ENCODE data around the gene SH3TC1.
A peak's percentile ranks its signal among the peaks of the same experiment; 100 is the strongest.

The SH3TC1 gene

GRCh38 chr4:8217871-8218270 is 18.8 kb downstream of the SH3TC1 start:
- DNase-seq, result no peak

GRCh38 chr4:8218371-8219031 is 19.4 kb downstream of the SH3TC1 start:
- no peak for DNase-seq

DNA sequence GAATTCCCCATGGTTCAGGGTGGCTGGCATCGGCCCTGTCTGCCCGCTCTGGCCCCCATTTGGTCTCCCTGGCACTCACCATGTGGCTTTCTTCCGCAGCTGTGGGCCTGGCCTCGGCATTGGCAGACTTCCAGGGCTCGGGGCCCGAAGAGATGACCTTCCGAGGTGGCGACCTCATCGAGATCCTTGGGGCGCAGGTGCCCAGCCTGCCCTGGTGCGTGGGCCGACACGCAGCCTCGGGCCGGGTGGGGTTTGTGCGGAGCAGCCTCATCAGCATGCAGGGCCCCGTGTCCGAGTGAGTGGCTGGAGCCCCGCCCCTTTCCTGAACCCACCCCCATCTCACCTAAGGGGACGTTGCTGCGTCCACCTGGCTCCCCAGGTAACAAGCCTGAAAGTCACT is 20.1 kb downstream of the SH3TC1 start:
- no peak for DNase-seq

DNA sequence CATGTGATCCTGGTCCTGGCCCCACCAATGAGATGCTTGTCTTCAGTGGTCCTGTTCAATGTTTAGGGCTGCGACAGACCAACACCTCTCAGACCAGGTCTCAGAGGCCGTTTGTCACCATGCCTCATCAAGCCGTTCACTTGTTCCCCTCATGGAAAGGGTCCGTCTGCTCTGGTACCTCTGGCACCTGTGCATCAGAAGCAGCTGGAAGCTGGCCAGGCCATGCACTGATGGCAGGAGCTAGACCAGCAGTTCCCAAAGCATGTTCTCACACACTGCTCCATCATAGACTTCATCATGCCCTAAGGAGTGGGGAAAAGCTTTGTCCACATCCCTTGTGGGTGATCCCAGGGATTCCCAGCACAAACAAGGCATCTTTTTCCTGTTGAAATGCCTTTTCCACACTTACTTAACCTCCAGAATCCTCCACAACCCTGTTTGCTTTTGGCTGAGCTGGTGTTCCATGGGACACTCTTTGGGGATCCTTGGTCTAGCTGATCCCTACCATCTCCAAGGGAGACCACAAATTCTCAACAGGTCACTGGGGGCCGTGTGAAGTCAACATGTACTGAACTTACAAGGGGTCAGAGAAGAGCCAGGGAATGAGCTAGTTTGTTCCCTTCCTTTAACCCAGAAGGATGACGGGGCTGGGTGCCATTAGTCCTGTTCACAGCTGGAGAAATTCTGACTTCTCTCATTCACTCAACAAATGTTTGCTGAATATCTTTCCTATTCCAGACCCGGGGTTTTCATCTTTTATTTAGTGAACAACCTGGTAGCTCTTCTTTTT is 21.8 kb downstream of the SH3TC1 start:
- DNase-seq, result no peak

- DNase-seq, result no peak
Observed at GRCh38 chr4:8221476-8221875, 22.4 kb downstream of the SH3TC1 start.

DNA sequence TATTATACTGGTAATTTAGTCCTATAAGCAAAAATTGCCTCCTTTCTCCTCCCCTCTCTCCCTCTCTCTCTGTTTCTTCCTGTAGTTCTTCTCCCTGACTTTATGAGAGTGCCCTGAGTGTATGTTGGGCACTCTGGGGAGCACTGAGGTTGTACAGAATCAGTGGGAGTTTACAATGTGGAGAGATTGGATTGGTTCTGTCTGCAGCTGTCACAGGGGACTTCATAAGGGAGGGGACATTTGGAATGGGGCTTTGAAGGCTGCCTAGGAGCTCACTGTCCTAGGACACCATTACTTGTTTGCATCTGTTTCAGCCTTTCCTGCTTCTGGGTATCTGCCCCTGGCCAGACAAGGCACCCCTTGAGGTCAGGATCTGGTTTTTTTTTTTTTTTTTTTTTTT is 22.9 kb downstream of the SH3TC1 start:
- no peak for DNase-seq

- no peak for DNase-seq
Observed at GRCh38 chr4:8222609-8223388, 23.7 kb downstream of the SH3TC1 start.

- no peak for DNase-seq
Observed at GRCh38 chr4:8224267-8224974, 25.3 kb downstream of the SH3TC1 start.

- no peak for DNase-seq
Observed at GRCh38 chr4:8224975-8225625, 26.0 kb downstream of the SH3TC1 start.

GRCh38 chr4:8225706-8226443 is 26.8 kb downstream of the SH3TC1 start:
- DNase-seq, result no peak

DNA sequence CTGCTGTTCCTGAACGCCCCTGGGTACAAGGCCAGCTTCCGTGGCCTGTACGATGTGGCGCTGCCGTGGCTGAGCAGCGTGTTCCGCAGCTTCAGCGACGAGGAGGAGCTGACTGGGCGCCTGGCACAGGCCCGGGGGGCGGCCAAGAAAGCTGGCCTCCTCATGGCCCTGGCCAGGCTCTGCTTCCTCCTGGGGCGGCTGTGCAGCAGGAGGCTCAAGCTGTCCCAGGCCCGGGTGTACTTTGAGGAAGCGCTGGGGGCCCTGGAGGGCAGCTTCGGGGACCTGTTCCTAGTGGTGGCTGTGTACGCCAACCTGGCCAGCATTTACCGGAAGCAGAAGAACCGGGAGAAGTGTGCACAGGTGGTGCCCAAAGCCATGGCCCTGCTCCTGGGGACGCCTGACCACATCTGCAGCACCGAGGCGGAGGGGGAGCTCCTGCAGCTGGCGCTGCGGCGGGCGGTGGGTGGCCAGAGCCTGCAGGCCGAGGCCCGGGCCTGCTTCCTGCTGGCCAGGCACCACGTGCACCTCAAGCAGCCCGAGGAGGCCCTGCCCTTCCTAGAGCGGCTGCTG is 28.2 kb downstream of the SH3TC1 start:
- no peak for DNase-seq

DNA sequence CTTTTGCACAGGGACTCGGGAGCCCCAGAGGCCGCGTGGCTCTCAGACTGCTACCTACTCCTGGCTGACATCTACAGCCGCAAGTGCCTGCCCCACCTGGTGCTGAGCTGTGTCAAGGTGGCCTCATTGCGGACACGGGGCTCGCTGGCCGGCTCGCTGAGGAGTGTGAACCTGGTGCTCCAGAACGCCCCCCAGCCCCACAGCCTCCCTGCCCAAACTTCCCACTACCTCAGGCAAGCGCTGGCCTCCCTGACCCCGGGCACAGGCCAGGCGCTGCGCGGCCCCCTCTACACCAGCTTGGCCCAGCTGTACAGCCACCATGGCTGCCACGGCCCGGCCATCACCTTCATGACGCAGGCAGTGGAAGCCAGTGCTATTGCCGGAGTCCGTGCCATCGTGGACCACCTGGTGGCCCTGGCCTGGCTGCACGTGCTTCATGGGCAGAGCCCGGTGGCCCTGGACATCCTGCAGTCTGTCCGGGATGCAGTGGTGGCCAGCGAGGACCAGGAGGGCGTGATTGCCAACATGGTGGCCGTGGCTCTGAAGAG is 28.8 kb downstream of the SH3TC1 start:
- no peak for DNase-seq

DNA sequence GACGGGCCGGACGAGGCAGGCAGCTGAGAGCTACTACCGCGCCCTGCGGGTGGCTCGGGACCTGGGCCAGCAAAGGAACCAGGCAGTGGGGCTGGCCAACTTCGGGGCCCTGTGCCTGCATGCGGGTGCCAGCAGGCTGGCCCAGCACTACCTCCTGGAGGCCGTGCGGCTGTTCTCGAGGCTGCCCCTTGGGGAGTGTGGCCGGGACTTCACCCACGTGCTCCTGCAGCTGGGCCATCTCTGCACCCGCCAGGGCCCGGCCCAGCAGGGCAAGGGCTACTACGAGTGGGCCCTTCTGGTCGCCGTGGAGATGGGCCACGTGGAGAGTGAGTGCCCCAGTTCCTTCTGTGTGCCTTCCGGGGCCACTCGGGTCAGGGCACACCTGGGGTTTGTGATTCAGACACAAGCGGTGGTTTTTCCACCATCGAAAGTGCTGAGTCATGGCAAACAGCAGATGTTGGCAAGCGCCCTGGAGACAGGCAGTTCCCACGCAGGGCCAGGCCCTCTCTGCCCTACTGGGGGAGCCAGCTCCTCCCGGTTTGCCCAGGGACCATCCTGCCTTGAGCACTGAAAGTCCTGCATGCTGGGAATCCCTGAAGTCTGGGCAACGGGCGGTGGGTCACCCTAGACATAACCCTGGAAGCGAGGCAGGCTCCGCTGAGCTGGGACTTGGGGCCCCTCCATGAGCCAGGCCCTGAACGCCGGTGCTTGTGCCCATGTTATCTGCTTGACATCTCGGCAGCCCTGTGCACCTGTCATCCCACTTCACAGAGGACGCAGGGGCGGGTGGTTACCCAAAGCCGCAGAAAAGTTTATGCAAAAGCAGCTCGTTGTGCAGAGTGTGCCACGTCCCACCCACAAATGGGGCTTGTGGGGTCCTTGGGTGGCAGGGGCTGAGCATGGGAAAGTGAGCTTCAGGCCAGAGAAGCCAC is 29.5 kb downstream of the SH3TC1 start:
- DNase-seq, result peak; percentile 62 to 86

DNA sequence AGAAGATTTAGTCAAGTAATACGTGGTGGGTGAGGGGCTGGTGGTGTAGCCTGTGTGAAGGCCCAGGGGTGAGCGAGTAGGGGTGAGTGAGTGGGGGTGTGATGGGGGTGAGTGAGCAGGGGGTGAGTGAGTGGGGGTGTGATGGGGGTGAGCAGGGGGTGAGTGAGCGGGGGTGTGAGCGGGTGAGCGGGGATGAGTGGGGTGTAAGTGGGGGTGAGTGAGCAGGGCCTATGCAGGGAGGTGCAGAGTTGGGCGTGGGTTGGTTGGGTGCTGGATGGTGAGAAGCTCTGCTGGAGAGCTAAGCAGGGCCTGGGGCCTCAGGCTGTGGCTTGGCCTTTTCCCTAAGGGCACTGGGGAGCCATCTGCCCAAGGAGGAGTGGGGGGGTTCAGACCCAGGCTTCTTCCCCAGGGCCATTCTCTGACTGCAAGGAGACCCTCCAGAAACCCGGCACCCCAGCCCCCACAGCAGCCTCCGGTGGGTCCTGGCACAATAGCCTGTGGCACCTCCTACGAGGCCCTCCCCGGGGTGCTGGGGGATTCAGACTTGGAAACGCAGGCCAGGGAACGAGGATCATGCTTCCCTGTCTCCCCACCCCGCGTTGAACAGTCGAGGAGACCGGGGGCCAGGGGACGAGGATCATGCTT is 30.4 kb downstream of the SH3TC1 start:
- peak in 1 of 2 experiments; percentile 61 for DNase-seq

DNA sequence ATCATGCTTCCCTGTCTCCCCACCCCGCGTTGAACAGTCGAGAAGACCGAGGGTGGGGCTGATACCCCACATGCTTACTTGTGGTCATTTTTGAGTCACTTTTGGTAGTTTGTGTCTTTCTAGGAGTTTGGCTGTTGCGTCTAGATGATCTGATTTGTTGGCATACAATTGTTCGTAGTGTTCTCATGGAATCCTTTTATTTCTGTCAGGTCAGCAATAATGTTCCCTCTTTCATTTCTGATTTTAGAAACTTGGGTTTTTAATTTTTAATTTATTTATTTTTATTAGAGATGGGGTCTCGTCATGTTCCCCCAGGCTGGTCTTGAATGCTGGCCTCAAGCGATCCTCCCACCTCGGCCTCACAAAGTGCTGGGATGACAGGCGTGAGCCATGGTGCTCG is 30.9 kb downstream of the SH3TC1 start:
- DNase-seq, result no peak

DNA sequence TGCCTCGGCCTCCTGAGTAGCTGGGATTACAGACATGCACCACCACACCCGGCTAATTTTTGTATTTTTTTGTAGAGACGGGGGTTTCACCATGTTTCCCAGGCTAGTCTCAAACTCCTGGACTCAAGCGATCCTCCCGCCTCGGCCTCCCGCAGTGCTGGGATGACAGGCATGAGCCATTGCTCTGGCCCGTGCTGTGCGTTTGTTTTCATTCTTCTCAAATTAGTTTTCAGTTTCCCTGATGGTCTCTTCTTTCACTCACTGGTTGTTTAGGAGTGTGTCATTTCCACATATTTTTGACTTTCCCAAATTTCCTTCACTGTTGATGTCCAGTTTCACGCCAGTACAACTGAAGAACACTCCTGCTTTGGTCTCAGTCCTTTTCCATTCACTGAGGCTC is 31.8 kb downstream of the SH3TC1 start:
- DNase-seq, result no peak

DNA sequence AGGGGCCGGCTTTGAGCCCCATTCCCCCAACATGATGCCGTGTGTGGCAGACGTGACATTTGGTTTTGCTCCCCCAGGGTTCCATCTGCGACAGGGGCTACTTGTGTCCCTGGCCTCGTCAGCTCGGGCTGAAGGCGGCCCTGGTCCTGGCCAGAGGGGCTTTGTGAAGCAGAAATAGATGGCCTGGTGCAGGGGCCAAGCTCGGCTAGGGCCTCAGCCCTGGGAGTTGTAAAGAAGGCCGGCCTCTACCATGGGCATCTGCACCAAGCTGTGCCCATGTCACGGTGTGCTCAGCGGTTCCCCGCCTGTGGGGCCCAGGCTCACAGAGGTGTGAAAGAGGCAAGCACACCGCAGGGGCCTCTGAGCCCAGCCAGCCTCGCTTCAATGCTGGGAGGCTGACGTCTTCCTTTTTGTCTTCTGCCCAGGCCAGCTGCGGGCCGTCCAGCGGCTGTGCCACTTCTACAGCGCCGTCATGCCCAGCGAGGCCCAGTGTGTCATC is 32.5 kb downstream of the SH3TC1 start:
- DNase-seq, result no peak

GRCh38 chr4:8232748-8233147 is 33.7 kb downstream of the SH3TC1 start:
- no peak for DNase-seq

Data from stimulated activated CD4-positive, alpha-beta T cell treated with anti-CD3 and anti-CD28 coated beads, Interleukin-4, amount 100 ng/mL, for 4 hours (primary cell).